Panc1 (cell line): ENCODE measurements around the gene SCO2. TPM values are rescaled to one million over a fixed set of nuclear protein-coding genes. Genes with fewer than 3 reads are reported as not detected.
"Not testable (repeated sequence)": the region's sequence is repeated elsewhere in the genome, so short reads cannot be mapped to it uniquely, and the experiment has no call there.

Source experiments
- ATAC-seq: fragments of 200-7000 bp; cut with Tn5 transposase; 2 replicates; pipeline ENCODE4 v1.9.1; 2020; ENCODE audit warnings: mild to moderate bottlenecking, moderate library complexity
- BruUV-seq: library from RNA; stranded (reverse); fragments of 400-500 nt; replicated peaks from 2 replicates; lab custom pipeline; 2021; lab: Mats Ljungman, UMichigan
- CTCF ChIA-PET: fragments of 300-600 bp; sonication (Branson Sonifier 250); formaldehyde crosslinking; loops from one replicate; lab custom pipeline; 2022; ENCODE audit warnings: antibody characterized with exemption; lab: Charles Lee
- POLR2A ChIA-PET: fragments of 300-600 bp; sonication (Branson Sonifier 250); formaldehyde crosslinking; loops from one replicate; lab custom pipeline; 2022; ENCODE audit warnings: antibody characterized with exemption; lab: Charles Lee
- DNase-seq: peaks from one replicate; pipeline ENCODE4 v3.0.0-alpha.2; 2010; ENCODE audit warnings: low read depth, low spot score
- H3K27ac ChIP-seq: 2 replicates; pipeline ENCODE4 v1.5.1; 2011; ENCODE audit warnings: mild to moderate bottlenecking, low read length, inconsistent platforms
- H3K27me3 ChIP-seq: fragments of 200-500 bp; sonication (Bioruptor generic); 2 replicates; pipeline ENCODE4 v1.6.0; 2014; ENCODE audit warnings: low read length, inconsistent platforms; ENCODE audit not compliant: control insufficient read depth, insufficient read depth
- H3K36me3 ChIP-seq: fragments of 200-500 bp; sonication (Bioruptor generic); 2 replicates; pipeline ENCODE4 v1.5.1; 2014; ENCODE audit warnings: inconsistent platforms, mild to moderate bottlenecking, low read length, moderate library complexity; ENCODE audit not compliant: control insufficient read depth, insufficient read depth
- H3K4me1 ChIP-seq: 2 replicates; pipeline ENCODE4 v1.5.1; 2011; ENCODE audit warnings: inconsistent platforms, mild to moderate bottlenecking, low read length, moderate library complexity; ENCODE audit not compliant: control insufficient read depth, insufficient read depth
- H3K4me3 ChIP-seq, 2 experiments: 2 replicates each; pipeline ENCODE4 v1.5.1; 2011 to 2012; ENCODE audit warnings: low read depth in 2 of 2, low read length in 2 of 2, mild to moderate bottlenecking in 2 of 2, inconsistent platforms in 1 of 2, moderate library complexity in 1 of 2
- H3K9me3 ChIP-seq: fragments of 200-500 bp; sonication (Bioruptor generic); 2 replicates; pipeline ENCODE4 v1.5.1; 2014; ENCODE audit warnings: low read depth, mild to moderate bottlenecking, inconsistent platforms, low read length, moderate library complexity; ENCODE audit not compliant: control insufficient read depth, insufficient read depth
- POLR2AphosphoS5 ChIP-seq: IDR thresholded peaks from 2 replicates; pipeline ENCODE4 v1.6.1; 2012; ENCODE audit warnings: mild to moderate bottlenecking, low read depth, low read length, moderate library complexity
- SIN3A ChIP-seq: IDR thresholded peaks from 2 replicates; pipeline ENCODE4 v1.6.1; 2012; ENCODE audit warnings: low read depth, mild to moderate bottlenecking, low read length, moderate library complexity, borderline replicate concordance; ENCODE audit not compliant: insufficient read depth
- TCF7L2 ChIP-seq: IDR thresholded peaks from 2 replicates; pipeline ENCODE4 v1.6.1; 2011; ENCODE audit warnings: mild to moderate bottlenecking, low read depth, low read length, inconsistent platforms
- in situ Hi-C: cut with HindIII; loops from 2 replicates; pipeline ENCODE4 v1.10.0; 2016; ENCODE audit warnings: low sequenced_read_pairs, low pct_unique_long_range_greater_than_20kb
- intact Hi-C: fragments of 100-400 bp; cut with micrococcal nuclease; formaldehyde crosslinking; loops from one replicate; pipeline ENCODE4 v1.10.0; 2022; ENCODE audit not compliant: unreplicated experiment
- total RNA-seq: library from RNA; stranded (reverse); gene quantifications from one replicate; pipeline ENCODE4 v1.2.1, GENCODE V29; 2021; ENCODE audit not compliant: unreplicated experiment
- TF ChIP-seq, protein P1 (sequence below), 2 experiments: IDR thresholded peaks; 2 replicates each; pipeline ENCODE4 v1.6.1; 2011 to 2012; ENCODE audit warnings: low read depth in 2 of 2, control low read depth in 1 of 2, low read length in 1 of 2, mild to moderate bottlenecking in 1 of 2, moderate library complexity in 1 of 2; ENCODE audit not compliant: insufficient read depth in 1 of 2
- TF ChIP-seq, protein P2 (sequence below): fragments of 450-650 bp; IDR thresholded peaks from 2 replicates; pipeline ENCODE4 v1.5.1; 2017; ENCODE audit warnings: mild to moderate bottlenecking

Gene SCO2
- total RNA-seq, 1 experiment from 2014 or later: 14.2 TPM

- TF ChIP-seq, protein P1, sequence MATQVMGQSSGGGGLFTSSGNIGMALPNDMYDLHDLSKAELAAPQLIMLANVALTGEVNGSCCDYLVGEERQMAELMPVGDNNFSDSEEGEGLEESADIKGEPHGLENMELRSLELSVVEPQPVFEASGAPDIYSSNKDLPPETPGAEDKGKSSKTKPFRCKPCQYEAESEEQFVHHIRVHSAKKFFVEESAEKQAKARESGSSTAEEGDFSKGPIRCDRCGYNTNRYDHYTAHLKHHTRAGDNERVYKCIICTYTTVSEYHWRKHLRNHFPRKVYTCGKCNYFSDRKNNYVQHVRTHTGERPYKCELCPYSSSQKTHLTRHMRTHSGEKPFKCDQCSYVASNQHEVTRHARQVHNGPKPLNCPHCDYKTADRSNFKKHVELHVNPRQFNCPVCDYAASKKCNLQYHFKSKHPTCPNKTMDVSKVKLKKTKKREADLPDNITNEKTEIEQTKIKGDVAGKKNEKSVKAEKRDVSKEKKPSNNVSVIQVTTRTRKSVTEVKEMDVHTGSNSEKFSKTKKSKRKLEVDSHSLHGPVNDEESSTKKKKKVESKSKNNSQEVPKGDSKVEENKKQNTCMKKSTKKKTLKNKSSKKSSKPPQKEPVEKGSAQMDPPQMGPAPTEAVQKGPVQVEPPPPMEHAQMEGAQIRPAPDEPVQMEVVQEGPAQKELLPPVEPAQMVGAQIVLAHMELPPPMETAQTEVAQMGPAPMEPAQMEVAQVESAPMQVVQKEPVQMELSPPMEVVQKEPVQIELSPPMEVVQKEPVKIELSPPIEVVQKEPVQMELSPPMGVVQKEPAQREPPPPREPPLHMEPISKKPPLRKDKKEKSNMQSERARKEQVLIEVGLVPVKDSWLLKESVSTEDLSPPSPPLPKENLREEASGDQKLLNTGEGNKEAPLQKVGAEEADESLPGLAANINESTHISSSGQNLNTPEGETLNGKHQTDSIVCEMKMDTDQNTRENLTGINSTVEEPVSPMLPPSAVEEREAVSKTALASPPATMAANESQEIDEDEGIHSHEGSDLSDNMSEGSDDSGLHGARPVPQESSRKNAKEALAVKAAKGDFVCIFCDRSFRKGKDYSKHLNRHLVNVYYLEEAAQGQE (IDR thresholded peaks at IDR 0.05; ENCODE audit: insufficient read depth in 1 of 2, low read depth in 2 of 2, low read length in 1 of 2): no peak
- no peak for TF ChIP-seq TCF7L2
- TF ChIP-seq POLR2AphosphoS5: no peak
- Histone ChIP-seq H3K27ac (no peak overlapping the region), H3K9me3 (no peaks in the 10 kb centered on the region), H3K4me1 (no peaks in the 10 kb centered on the region), H3K27me3 (no peaks in the 10 kb centered on the region), H3K36me3 (no peaks in the 10 kb centered on the region; the same call in 1 of the 2 replicates), H3K4me3 (no peak overlapping the region)
- intact Hi-C loops: no loop called here
- no peak for ATAC-seq
- in situ Hi-C loops: no loop called here
- ChIA-PET POLR2A (no interaction called here), CTCF (no interaction called here)
- BruUV-seq: no TSS peak
- DNase-seq: no peak
These were observed 3.7 kb downstream of the SCO2 start for GRCh38 chr22:50521710-50522109.

- in situ Hi-C loops: no loop called here
- no peak for DNase-seq
- no TSS peak for BruUV-seq
- no peaks in the 10 kb centered on the region for H3K9me3 ChIP-seq
- no peak overlapping the region for H3K27ac ChIP-seq
- H3K36me3 ChIP-seq: no peaks in the 10 kb centered on the region; the same call in 1 of the 2 replicates
- H3K4me1 ChIP-seq: no peaks in the 10 kb centered on the region
- intact Hi-C loops: no loop called here
- no peak for ATAC-seq
- H3K27me3 ChIP-seq: no peaks in the 10 kb centered on the region
- POLR2A ChIA-PET: no interaction called here
- TF ChIP-seq, protein P1 (IDR thresholded peaks at IDR 0.05; ENCODE audit: insufficient read depth in 1 of 2, low read depth in 2 of 2, low read length in 1 of 2): no peak
- TF ChIP-seq, protein P2, sequence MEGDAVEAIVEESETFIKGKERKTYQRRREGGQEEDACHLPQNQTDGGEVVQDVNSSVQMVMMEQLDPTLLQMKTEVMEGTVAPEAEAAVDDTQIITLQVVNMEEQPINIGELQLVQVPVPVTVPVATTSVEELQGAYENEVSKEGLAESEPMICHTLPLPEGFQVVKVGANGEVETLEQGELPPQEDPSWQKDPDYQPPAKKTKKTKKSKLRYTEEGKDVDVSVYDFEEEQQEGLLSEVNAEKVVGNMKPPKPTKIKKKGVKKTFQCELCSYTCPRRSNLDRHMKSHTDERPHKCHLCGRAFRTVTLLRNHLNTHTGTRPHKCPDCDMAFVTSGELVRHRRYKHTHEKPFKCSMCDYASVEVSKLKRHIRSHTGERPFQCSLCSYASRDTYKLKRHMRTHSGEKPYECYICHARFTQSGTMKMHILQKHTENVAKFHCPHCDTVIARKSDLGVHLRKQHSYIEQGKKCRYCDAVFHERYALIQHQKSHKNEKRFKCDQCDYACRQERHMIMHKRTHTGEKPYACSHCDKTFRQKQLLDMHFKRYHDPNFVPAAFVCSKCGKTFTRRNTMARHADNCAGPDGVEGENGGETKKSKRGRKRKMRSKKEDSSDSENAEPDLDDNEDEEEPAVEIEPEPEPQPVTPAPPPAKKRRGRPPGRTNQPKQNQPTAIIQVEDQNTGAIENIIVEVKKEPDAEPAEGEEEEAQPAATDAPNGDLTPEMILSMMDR: no peak
- no peak for TF ChIP-seq POLR2AphosphoS5
- no peak for TF ChIP-seq TCF7L2
- TF ChIP-seq SIN3A: no peak
- CTCF ChIA-PET: no interaction called here
- H3K4me3 ChIP-seq: no peak overlapping the region
These were observed 4.5 kb downstream of the SCO2 start for GRCh38 chr22:50520826-50521453.

- H3K27me3 ChIP-seq, ATAC-seq, CTCF ChIA-PET, H3K4me1 ChIP-seq, POLR2A ChIA-PET, in situ Hi-C loops, H3K4me3 ChIP-seq, H3K27ac ChIP-seq, BruUV-seq, H3K36me3 ChIP-seq, H3K9me3 ChIP-seq, DNase-seq, intact Hi-C loops: not testable (repeated sequence)
These were observed 5.2 kb downstream of the SCO2 start for GRCh38 chr22:50520184-50520583.
